ENCODE measurements around the gene ITGA7.

DNA sequence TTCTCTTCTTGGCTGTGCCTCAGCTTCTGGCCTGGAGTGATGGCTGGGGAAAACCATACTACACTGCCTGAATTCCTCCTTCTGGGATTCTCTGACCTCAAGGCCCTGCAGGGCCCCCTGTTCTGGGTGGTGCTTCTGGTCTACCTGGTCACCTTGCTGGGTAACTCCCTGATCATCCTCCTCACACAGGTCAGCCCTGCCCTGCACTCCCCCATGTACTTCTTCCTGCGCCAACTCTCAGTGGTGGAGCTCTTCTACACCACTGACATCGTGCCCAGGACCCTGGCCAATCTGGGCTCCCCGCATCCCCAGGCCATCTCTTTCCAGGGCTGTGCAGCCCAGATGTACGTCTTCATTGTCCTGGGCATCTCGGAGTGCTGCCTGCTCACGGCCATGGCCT, 70.9 kb downstream of the ITGA7 start, which contains the start of gene OR10P1:
- TF ChIP-seq CTCF (IDR thresholded peaks at IDR 0.05), result no peak
- TF ChIP-seq POLR2A (IDR thresholded peaks at IDR 0.05), result no peak
- TF ChIP-seq POLR2AphosphoS5 (IDR thresholded peaks at IDR 0.05), result no peak
